DND-41 (cell line): ENCODE results near the gene CRYL1.

Source experiments
- EZH2 ChIP-seq: IDR thresholded peaks from 3 replicates; pipeline ENCODE4 v1.6.1; 2012; ENCODE audit warnings: borderline replicate concordance, low read depth, mild to moderate bottlenecking, moderate library complexity, low read length, inconsistent platforms; ENCODE audit not compliant: severe bottlenecking
- TF ChIP-seq, protein P1 (sequence below): IDR thresholded peaks from 2 replicates; pipeline ENCODE4 v1.5.1; 2012; ENCODE audit warnings: borderline replicate concordance, low read length, moderate library complexity, mild to moderate bottlenecking; ENCODE audit not compliant: poor library complexity, severe bottlenecking; ENCODE audit errors: extremely low read depth

DNA sequence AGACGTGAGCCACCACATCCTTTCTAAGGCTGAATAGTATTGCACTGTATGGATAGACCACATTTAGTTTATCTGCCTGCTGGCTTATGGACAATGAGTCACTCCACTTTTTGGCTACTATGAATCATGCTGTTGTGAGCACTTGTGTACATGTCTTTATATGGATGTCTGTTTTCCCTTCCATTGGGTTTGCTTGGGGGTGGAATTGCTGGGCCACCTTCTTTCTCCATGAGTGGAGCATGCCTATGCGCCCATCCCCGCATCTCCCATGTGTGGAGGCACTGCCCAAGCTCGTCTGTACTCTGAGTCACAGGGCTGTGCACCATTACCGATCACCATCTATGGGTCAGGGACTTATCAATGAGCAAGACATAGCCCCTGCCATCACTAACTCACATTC, 166.3 kb downstream of the CRYL1 start:
- TF ChIP-seq, protein P1, sequence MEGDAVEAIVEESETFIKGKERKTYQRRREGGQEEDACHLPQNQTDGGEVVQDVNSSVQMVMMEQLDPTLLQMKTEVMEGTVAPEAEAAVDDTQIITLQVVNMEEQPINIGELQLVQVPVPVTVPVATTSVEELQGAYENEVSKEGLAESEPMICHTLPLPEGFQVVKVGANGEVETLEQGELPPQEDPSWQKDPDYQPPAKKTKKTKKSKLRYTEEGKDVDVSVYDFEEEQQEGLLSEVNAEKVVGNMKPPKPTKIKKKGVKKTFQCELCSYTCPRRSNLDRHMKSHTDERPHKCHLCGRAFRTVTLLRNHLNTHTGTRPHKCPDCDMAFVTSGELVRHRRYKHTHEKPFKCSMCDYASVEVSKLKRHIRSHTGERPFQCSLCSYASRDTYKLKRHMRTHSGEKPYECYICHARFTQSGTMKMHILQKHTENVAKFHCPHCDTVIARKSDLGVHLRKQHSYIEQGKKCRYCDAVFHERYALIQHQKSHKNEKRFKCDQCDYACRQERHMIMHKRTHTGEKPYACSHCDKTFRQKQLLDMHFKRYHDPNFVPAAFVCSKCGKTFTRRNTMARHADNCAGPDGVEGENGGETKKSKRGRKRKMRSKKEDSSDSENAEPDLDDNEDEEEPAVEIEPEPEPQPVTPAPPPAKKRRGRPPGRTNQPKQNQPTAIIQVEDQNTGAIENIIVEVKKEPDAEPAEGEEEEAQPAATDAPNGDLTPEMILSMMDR: no peak
- no peak for TF ChIP-seq EZH2
